GM12878 (cell line): ENCODE measurements around the gene ENAH. TPM values are rescaled to one million over a fixed set of nuclear protein-coding genes. Genes with fewer than 3 reads are reported as not detected.

ENCODE experiments used
- ATAC-seq: fragments of 200-7000 bp; cut with Tn5 transposase; 3 replicates; pipeline ENCODE4 v1.9.1; 2020; ENCODE audit warnings: mild to moderate bottlenecking, moderate library complexity
- BruUV-seq: library from RNA; stranded (reverse); fragments of 400-500 nt; replicated peaks from 2 replicates; lab custom pipeline; 2021; lab: Mats Ljungman, UMichigan
- CTCF ChIA-PET: fragments of 300-600 bp; sonication (Branson Sonifier 250); formaldehyde crosslinking; extraction: SDS; loops from one replicate; lab custom pipeline; 2021; ENCODE audit warnings: inconsistent platforms; lab: Yijun Ruan, JAX
- POLR2A ChIA-PET: fragments of 350-600 bp; formaldehyde crosslinking; extraction: SDS; loops from one replicate; lab custom pipeline; 2021; ENCODE audit warnings: inconsistent platforms; lab: Charles Lee
- RAD21 ChIA-PET: fragments of 300-600 bp; sonication (Branson Sonifier 250); formaldehyde crosslinking; loops from one replicate; lab custom pipeline; 2023; ENCODE audit warnings: antibody characterized with exemption; ENCODE audit not compliant: unreplicated experiment; lab: Charles Lee
- SMC1A ChIA-PET: fragments of 300-600 bp; sonication (Branson Sonifier 250); formaldehyde crosslinking; loops from one replicate; lab custom pipeline; 2023; ENCODE audit not compliant: unreplicated experiment, uncharacterized antibody; lab: Charles Lee
- DNase-seq: peaks from one replicate; pipeline ENCODE4 v3.0.0-alpha.2; 2011; ENCODE audit warnings: low read depth, low spot score
- FAIRE-seq: peaks from 3 replicates; lab custom pipeline; 2011; peaks lifted over from hg19 to GRCh38; lab: Jason Lieb, UNC
- H2AFZ ChIP-seq: 2 replicates; pipeline ENCODE4 v1.6.0; 2011; ENCODE audit warnings: low read depth, low read length, control low read depth; ENCODE audit not compliant: control insufficient read depth
- H3K27ac ChIP-seq: 2 replicates; pipeline ENCODE4 v1.5.1; 2011; ENCODE audit warnings: control low read depth; ENCODE audit not compliant: control insufficient read depth, insufficient read depth
- H3K27me3 ChIP-seq, 2 experiments: replicated peaks in 1 of 2; 2 replicates each; pipeline versions ENCODE4 v1.6.0 to v1.6.1; 2011; ENCODE audit warnings: low read length in 1 of 2; ENCODE audit not compliant: control insufficient read depth in 2 of 2, insufficient read depth in 2 of 2
- H3K36me3 ChIP-seq, 2 experiments: 2 replicates each; pipeline ENCODE4 v1.5.1; 2011; ENCODE audit warnings: low read length in 1 of 2; ENCODE audit not compliant: control insufficient read depth in 2 of 2, insufficient read depth in 2 of 2
- H3K4me1 ChIP-seq: 2 replicates; pipeline ENCODE4 v1.6.1; 2011; ENCODE audit warnings: mild to moderate bottlenecking, low read length, moderate library complexity, mixed read lengths; ENCODE audit not compliant: control insufficient read depth, insufficient read depth
- H3K4me2 ChIP-seq: 2 replicates; pipeline ENCODE4 v1.6.0; 2011; ENCODE audit warnings: control low read depth; ENCODE audit not compliant: control insufficient read depth, insufficient read depth
- H3K4me3 ChIP-seq: fragments of 200-600 bp; sonication (generic); 2 replicates; pipeline ENCODE4 v1.5.1; 2016
- H3K79me2 ChIP-seq: 2 replicates; pipeline ENCODE4 v1.6.0; 2011; ENCODE audit warnings: low read length; ENCODE audit not compliant: control insufficient read depth, insufficient read depth
- H3K9ac ChIP-seq: 2 replicates; pipeline ENCODE4 v1.8.0; 2011; ENCODE audit warnings: low read length, control low read depth, mixed read lengths; ENCODE audit not compliant: control insufficient read depth, insufficient read depth
- H3K9me3 ChIP-seq: replicated peaks from 3 replicates; pipeline ENCODE4 v1.5.1; 2011; ENCODE audit warnings: mild to moderate bottlenecking, low read length; ENCODE audit not compliant: control insufficient read depth, insufficient read depth
- H4K20me1 ChIP-seq: 2 replicates; pipeline ENCODE4 v1.6.0; 2011; ENCODE audit not compliant: control insufficient read depth, insufficient read depth
- BCL11A ChIP-seq: IDR thresholded peaks from 2 replicates; pipeline ENCODE4 v1.6.1; 2011; ENCODE audit warnings: low read depth, low read length
- CHD2 ChIP-seq: IDR thresholded peaks from 2 replicates; pipeline ENCODE4 v1.6.1; 2011; ENCODE audit warnings: low read depth, low read length, improper control_type of control experiment, borderline replicate concordance
- GATAD2B ChIP-seq: fragments of 450-650 bp; conservative IDR thresholded peaks from 2 replicates; pipeline ENCODE4 v1.6.1; 2017; ENCODE audit warnings: low read depth, mild to moderate bottlenecking, moderate library complexity
- IRF5 ChIP-seq: fragments of 450-650 bp; IDR thresholded peaks from 2 replicates; pipeline ENCODE4 v1.6.1; 2017; ENCODE audit warnings: borderline replicate concordance
- LARP7 ChIP-seq: fragments of 450-650 bp; IDR thresholded peaks from 2 replicates; pipeline ENCODE4 v1.6.1; 2017; ENCODE audit warnings: mild to moderate bottlenecking
- MTA3 ChIP-seq: IDR thresholded peaks from 2 replicates; pipeline ENCODE4 v1.6.1; 2012; ENCODE audit warnings: low read length, inconsistent platforms, borderline replicate concordance
- NFYB ChIP-seq: IDR thresholded peaks from 2 replicates; pipeline ENCODE4 v1.6.1; 2011; ENCODE audit warnings: low read depth, mild to moderate bottlenecking, low read length, improper control_type of control experiment, moderate library complexity; ENCODE audit not compliant: insufficient read depth
- PAX5 ChIP-seq: IDR thresholded peaks from 2 replicates; pipeline ENCODE4 v1.6.1; 2011; ENCODE audit warnings: low read depth, low read length, borderline replicate concordance
- WGBS: methylation state at CpG from one replicate; pipeline ENCODE4 v1.1.6; 2016; ENCODE audit warnings: low lambda C conversion rate; ENCODE audit not compliant: insufficient replicate concordance, insufficient coverage; ENCODE audit errors: missing lambda C conversion rate; 5-methylcytosine and 5-hydroxymethylcytosine counted together
- in situ Hi-C: fragments of 300-500 bp; cut with MboI; formaldehyde crosslinking; loops from 9 replicates; pipeline ENCODE4 v1.14.3; 2018; ENCODE audit warnings: mixed read lengths
- intact Hi-C: fragments of 100-400 bp; cut with micrococcal nuclease; formaldehyde crosslinking; loops from one replicate; pipeline ENCODE4 v1.14.2; 2022; ENCODE audit not compliant: unreplicated experiment
- polyA plus RNA-seq, 11 experiments: library from polyadenylated mRNA; depleted of rRNA in 4 of 11; unstranded in 6 of 11; stranded (reverse) in 5 of 11; fragments of >200 nt; fragmentation: Nextera tagmentation in 4 of 11; fragmentation: Illumina TruSeq in 1 of 11; extraction: Ambion mirVana in 4 of 11; extraction: Trizol in 1 of 11; gene quantifications; 1 replicate in 1 of 11; 2 replicates in 10 of 11; pipeline versions ENCODE4 v1.2.1 to v1.2.3, GENCODE V29; 2011 to 2016; ENCODE audit warnings: inconsistent platforms in 2 of 11, missing spikeins in 2 of 11, low read depth in 1 of 11
- total RNA-seq, 4 experiments: library from RNA; depleted of rRNA in 3 of 4; stranded (reverse); fragments of >200 nt in 3 of 4; fragmentation: Illumina TruSeq in 1 of 4; extraction: Trizol in 1 of 4; gene quantifications; 2 replicates each; pipeline versions ENCODE4 v1.2.1 to v1.2.3, GENCODE V29; 2013 to 2021

The ENAH gene
- total and polyA plus RNA-seq, 10 of the 15 experiments (the other 5 are each of a cell fraction or from before 2014, with no cell fraction given) = under 0.01 to 0.62 (median 0.06) TPM; not detected in 5

- no peak for TF ChIP-seq PAX5
- TF ChIP-seq CHD2 = no peak
- TF ChIP-seq LARP7 = no peak
- TF ChIP-seq GATAD2B = no peak
- TF ChIP-seq MTA3 = no peak
Measured at GRCh38 chr1:225548140-225548857, 104.6 kb downstream of the ENAH start (continued).

DNA sequence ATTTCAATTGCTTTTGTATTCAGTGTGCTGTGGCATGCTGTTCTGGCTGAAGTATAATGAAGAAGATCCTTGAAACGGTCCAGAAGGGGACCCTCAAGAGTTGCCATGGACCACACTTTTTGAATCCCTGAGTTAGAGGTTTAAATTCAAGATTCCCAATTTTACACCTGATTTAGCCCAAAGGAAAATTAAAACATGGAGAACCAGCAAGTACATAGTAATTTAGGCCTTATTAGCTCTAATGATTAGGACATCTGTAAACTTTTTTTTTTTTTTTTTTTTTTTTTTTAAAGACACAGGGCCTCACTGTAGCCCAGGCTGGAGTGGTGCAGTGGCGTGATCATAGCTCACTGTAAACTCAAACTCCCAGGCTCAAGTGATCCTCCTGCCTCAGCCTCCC, 107.3 kb downstream of the ENAH start:
- no peak overlapping the region for H3K9ac ChIP-seq
- in situ Hi-C loops = no loop called here
- DNase-seq (no peak), ATAC-seq (no peak), FAIRE-seq (no peak)
- no peaks in the 10 kb centered on the region for H4K20me1 ChIP-seq
- no peak overlapping the region for H3K4me2 ChIP-seq
- H3K27me3 ChIP-seq = no peaks in the 10 kb centered on the region
- no TSS peak for BruUV-seq
- no peak for TF ChIP-seq IRF5
- TF ChIP-seq NFYB = no peak
- no peak for TF ChIP-seq BCL11A
- H3K4me1 ChIP-seq = no peaks in the 10 kb centered on the region
- no peak overlapping the region for H2AFZ ChIP-seq
- no peaks in the 10 kb centered on the region for H3K79me2 ChIP-seq
- no peak overlapping the region for H3K4me3 ChIP-seq
- WGBS = 0% methylated on average over 1 of the region's 2 CpGs
- intact Hi-C loops = loop anchor here (5.0 kb wide), 1 partner anchor 68 kb away; no protein-coding TSS in a partner anchor
- RAD21 ChIA-PET = no interaction called here
- POLR2A ChIA-PET = interaction anchor here (0.9 kb wide), 1 partner anchor 10 kb away, joined by 3 read pairs; no protein-coding TSS in a partner anchor
- SMC1A ChIA-PET = interaction anchor here (0.5 to 1.3 kb wide), 3 partner anchors 13 to 231 kb away, joined by 3 read pairs; no protein-coding TSS in a partner anchor
- CTCF ChIA-PET = interaction anchor here (0.9 to 1.2 kb wide), 5 partner anchors 8 to 232 kb away, joined by 3 read pairs; partner anchors contain the start of gene SRP9
- H3K9me3 ChIP-seq = no peaks in the 10 kb centered on the region
- no peaks in the 10 kb centered on the region for H3K36me3 ChIP-seq
- H3K27ac ChIP-seq = no peak overlapping the region
